Muscle layer of colon (tissue), 2 donors: ENCODE results near the gene ANO3.

Experiments used
- H3K27ac ChIP-seq: one replicate; pipeline ENCODE4 v1.7.0; 2013; ENCODE audit warnings: low read depth, mild to moderate bottlenecking, low read length, moderate library complexity
- H3K27me3 ChIP-seq, 2 donors: one replicate each; pipeline ENCODE4 v1.7.0; 2013; ENCODE audit warnings: low read length in 2 of 2, mild to moderate bottlenecking in 2 of 2; ENCODE audit not compliant: insufficient read depth in 2 of 2, control insufficient read depth in 1 of 2
- H3K36me3 ChIP-seq: one replicate; pipeline ENCODE4 v1.7.0; 2013; ENCODE audit warnings: mild to moderate bottlenecking, low read length; ENCODE audit not compliant: insufficient read depth
- H3K4me1 ChIP-seq: one replicate; pipeline ENCODE4 v1.7.0; 2013; ENCODE audit warnings: mild to moderate bottlenecking, low read length; ENCODE audit not compliant: insufficient read depth
- H3K4me3 ChIP-seq, 2 donors: one replicate each; pipeline ENCODE4 v1.7.0; 2013; ENCODE audit warnings: low read length in 2 of 2, low read depth in 1 of 2, mild to moderate bottlenecking in 1 of 2, moderate library complexity in 1 of 2
- H3K9ac ChIP-seq: one replicate; pipeline ENCODE4 v1.7.0; 2013; ENCODE audit warnings: low read length
- H3K9me3 ChIP-seq: one replicate; pipeline ENCODE4 v1.7.0; 2013; ENCODE audit warnings: mild to moderate bottlenecking, low read length
- donor health status: abdominal sarcoma.
- donor health status: Adenocarcinoma of cecum.

Gene ANO3

DNA sequence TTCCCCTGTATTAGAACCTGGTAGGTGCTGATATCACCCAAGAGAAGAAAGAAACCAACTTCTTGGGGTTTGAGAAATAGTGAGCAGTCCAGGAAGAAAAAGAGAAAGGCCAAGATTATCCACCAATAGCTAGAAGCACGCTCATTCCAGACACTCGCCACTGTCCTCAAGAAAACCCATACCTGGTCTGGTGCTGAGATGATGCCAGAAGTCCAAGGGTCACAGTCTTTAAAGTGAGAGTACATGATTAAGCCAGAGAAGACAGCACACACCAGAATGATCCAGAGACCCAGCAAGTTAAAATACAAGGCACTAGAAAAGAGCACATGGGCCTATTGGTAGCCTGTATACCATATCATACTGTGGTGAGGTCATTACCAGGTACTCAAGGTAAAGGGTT lies 366.3 kb downstream of the ANO3 start:
- H3K9me3 ChIP-seq: no peaks in the 10 kb centered on the region
- H3K27me3 ChIP-seq: no peaks in the 10 kb centered on the region
- H3K4me3 ChIP-seq: no peak overlapping the region
- no peak overlapping the region for H3K9ac ChIP-seq
- H3K4me1 ChIP-seq: no peaks in the 10 kb centered on the region
- H3K27ac ChIP-seq: no peak overlapping the region
- no peaks in the 10 kb centered on the region for H3K36me3 ChIP-seq

DNA sequence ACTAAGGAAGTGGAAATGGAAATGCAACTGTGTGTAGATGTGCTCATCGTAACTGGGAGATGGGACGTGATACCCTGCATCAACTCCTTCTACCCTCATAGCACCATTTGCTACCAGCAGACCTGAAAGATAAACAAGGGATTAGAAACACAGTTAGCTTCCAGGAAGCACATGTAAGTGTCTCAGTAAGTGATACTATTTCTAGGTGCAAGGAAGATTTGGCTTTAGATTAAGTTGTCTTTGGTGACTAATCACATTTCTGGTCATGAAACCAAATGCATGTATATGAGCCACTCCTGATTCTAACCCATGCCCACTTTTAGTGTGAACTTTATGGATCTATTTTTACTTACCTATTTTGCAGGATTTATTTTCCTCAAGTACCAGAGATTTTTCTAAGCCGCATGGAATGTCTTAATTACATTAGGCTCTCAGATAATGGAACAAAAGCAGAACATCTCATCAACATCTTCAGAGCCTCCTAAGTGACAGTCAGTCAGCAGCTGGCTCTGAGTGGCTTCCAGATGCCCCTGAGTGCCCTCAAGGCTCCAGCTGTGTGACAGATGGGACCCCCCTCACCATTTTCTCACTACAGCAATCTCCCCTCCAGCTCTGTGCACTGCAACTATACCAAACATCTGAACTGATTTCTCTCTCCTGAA lies 368.8 kb downstream of the ANO3 start:
- Histone ChIP-seq H3K4me3 (no peak overlapping the region), H3K36me3 (no peaks in the 10 kb centered on the region), H3K27me3 (no peaks in the 10 kb centered on the region), H3K9ac (no peak overlapping the region), H3K9me3 (no peaks in the 10 kb centered on the region), H3K27ac (no peak overlapping the region), H3K4me1 (peaks cover 4% of the 10 kb centered on the region)

DNA sequence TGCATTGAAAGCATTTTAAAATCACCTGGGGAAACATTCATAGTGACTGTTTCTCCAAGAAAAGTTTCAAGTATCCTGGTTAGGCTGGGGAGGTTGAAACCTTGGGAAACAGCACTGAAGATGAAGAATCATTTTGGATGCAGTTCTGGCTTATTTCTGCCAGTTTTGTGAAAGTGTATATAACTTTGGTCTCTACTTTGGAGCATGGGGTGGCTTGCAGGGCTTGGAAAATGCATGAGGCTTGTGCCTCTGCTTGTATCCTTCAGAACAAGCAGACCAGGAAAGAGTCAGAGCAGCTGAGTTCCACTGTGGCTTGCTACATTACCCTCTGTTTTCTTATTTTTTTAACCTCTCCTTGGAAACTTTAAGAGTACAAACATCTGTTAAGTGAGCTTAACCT lies 370.5 kb downstream of the ANO3 start:
- Histone ChIP-seq H3K4me3 (no peak overlapping the region), H3K9me3 (no peaks in the 10 kb centered on the region), H3K27ac (no peak overlapping the region), H3K9ac (no peak overlapping the region), H3K27me3 (no peaks in the 10 kb centered on the region), H3K4me1 (peaks cover 10% of the 10 kb centered on the region), H3K36me3 (no peaks in the 10 kb centered on the region)

- no peaks in the 10 kb centered on the region for H3K36me3 ChIP-seq
- H3K4me3 ChIP-seq: no peak overlapping the region
Observed at GRCh38 chr11:26703411-26704191, 371.7 kb downstream of the ANO3 start.

GRCh38 chr11:26704249-26704648 lies 372.3 kb downstream of the ANO3 start:
- Histone ChIP-seq H3K9ac (no peak overlapping the region), H3K27me3 (no peaks in the 10 kb centered on the region), H3K27ac (no peak overlapping the region), H3K4me3 (no peak overlapping the region), H3K4me1 (peaks cover 10% of the 10 kb centered on the region), H3K36me3 (no peaks in the 10 kb centered on the region), H3K9me3 (no peaks in the 10 kb centered on the region)

More at GRCh38 chr11:26703411-26704191, 371.7 kb downstream of the ANO3 start:
- Histone ChIP-seq H3K27me3 (no peaks in the 10 kb centered on the region), H3K4me1 (peaks cover 10% of the 10 kb centered on the region), H3K27ac (no peak overlapping the region), H3K9ac (no peak overlapping the region), H3K9me3 (no peaks in the 10 kb centered on the region)

DNA sequence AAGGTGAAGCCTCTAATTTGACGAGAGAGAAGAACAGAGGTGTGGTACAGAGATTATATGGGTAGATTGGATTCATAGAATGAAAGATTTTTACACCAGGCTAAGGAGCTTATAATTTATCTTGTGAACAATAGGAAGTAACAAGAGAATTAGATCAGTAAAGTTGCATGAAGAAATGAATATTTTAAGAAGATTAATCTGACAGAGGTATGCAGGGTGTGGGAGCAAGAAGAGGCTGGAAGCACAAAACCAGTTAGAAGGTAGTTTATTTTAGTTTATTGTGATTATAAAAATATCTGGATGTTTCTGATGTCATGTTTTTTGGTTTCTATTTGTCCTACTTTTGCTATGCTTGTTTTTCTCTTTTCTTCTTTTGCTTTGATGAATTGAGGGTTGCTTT lies 374.3 kb downstream of the ANO3 start:
- H3K27me3 ChIP-seq: no peaks in the 10 kb centered on the region
- no peak overlapping the region for H3K27ac ChIP-seq
- H3K9ac ChIP-seq: no peak overlapping the region
- no peak overlapping the region for H3K4me3 ChIP-seq
- H3K36me3 ChIP-seq: no peaks in the 10 kb centered on the region
- H3K9me3 ChIP-seq: no peaks in the 10 kb centered on the region
- H3K4me1 ChIP-seq: peaks cover 10% of the 10 kb centered on the region

DNA sequence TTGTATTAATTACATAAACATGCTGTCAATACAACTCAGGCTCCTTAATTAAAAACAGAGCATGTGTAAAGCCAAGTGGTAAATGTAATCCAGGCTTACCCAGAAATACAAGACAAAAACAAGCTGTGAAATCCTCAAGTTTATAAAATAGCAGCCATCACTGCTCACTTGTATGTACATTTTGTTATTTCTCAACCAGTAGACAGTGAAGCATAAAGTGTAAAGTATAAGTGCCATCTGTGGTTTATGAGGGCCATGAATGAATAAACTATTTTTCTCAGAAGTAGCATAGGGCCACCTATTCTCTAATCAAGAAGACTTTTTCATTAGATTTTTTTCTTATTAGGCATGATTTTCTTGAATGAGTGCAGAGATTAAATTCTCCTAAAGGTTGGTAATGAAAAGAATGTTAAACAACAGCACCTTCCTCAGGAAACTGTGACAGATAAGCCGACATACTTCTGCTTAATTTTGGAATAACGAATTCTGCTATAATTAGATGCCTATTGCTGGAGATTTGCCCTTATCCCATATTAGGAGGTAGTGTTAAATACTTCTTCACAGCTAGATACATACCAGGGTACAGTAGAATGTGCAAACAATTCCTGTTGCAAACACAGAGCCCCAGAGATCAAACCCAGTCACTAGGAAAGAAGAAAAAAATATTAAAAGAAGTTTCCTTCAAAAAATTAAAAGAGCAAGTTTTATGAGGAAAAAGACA lies 377.0 kb downstream of the ANO3 start:
- H3K36me3 ChIP-seq: no peaks in the 10 kb centered on the region
- H3K9ac ChIP-seq: no peak overlapping the region
- no peaks in the 10 kb centered on the region for H3K27me3 ChIP-seq
- no peaks in the 10 kb centered on the region for H3K9me3 ChIP-seq
- peak overlapping the region; percentile 24 for H3K27ac ChIP-seq
- H3K4me1 ChIP-seq: peaks cover 10% of the 10 kb centered on the region
- H3K4me3 ChIP-seq: no peak overlapping the region

DNA sequence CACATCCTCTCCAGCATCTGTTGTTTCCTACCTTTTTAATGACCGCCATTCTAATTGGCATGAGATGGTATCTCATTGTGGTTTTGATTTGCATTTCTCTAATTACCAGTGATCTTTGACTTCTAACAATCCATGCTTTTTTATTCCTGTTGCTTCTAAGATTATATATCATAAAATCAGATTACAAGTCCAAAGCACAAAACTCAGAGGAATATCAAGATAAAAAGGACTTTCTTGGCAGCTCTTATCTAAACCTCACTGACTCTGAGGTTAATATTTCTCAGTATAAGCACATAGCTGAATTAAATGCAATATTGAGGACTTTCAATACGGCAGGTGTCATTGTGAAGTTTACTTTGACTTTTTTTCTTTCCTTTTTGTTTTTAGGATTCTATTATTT lies 378.6 kb downstream of the ANO3 start:
- Histone ChIP-seq H3K4me1 (peaks cover 6% of the 10 kb centered on the region), H3K9me3 (no peaks in the 10 kb centered on the region), H3K27ac (no peak overlapping the region), H3K4me3 (no peak overlapping the region), H3K36me3 (no peaks in the 10 kb centered on the region), H3K27me3 (no peaks in the 10 kb centered on the region), H3K9ac (no peak overlapping the region)

GRCh38 chr11:26712497-26712896 lies 380.6 kb downstream of the ANO3 start:
- Histone ChIP-seq H3K36me3 (no peaks in the 10 kb centered on the region), H3K9ac (no peak overlapping the region), H3K27ac (no peak overlapping the region), H3K4me1 (peaks cover 5% of the 10 kb centered on the region), H3K27me3 (no peaks in the 10 kb centered on the region), H3K4me3 (no peak overlapping the region), H3K9me3 (no peaks in the 10 kb centered on the region)
